Nephron progenitor cell (in vitro differentiated cells): ENCODE results near the gene APBB2.

Experiments used
- DNase-seq: peaks from one replicate; pipeline ENCODE4 v3.0.0; 2021
- H3K27ac Mint-ChIP-seq: 2 replicates; pipeline ENCODE4 v1.8.0; 2021; ENCODE audit warnings: mild to moderate bottlenecking, moderate library complexity, mixed read lengths
- H3K27me3 Mint-ChIP-seq: 2 replicates; pipeline ENCODE4 v1.8.0; 2021; ENCODE audit warnings: mild to moderate bottlenecking, low read depth, mixed read lengths; ENCODE audit not compliant: poor library complexity
- H3K36me3 Mint-ChIP-seq: 2 replicates; pipeline ENCODE4 v1.8.0; 2021; ENCODE audit warnings: low read depth, mixed read lengths
- H3K4me1 Mint-ChIP-seq: 2 replicates; pipeline ENCODE4 v1.8.0; 2021; ENCODE audit warnings: mixed read lengths
- H3K4me3 Mint-ChIP-seq: 2 replicates; pipeline ENCODE4 v1.8.0; 2021; ENCODE audit warnings: mild to moderate bottlenecking, moderate library complexity, mixed read lengths
- H3K9me3 Mint-ChIP-seq: 2 replicates; pipeline ENCODE4 v1.8.0; 2021; ENCODE audit warnings: mild to moderate bottlenecking, moderate library complexity, mixed read lengths
- TF ChIP-seq, protein P1 (sequence below): fragments of 200-600 bp; sonication (generic); IDR thresholded peaks from 2 replicates; pipeline ENCODE4 v1.5.0; 2021; ENCODE audit warnings: antibody characterized with exemption

The APBB2 gene

DNA sequence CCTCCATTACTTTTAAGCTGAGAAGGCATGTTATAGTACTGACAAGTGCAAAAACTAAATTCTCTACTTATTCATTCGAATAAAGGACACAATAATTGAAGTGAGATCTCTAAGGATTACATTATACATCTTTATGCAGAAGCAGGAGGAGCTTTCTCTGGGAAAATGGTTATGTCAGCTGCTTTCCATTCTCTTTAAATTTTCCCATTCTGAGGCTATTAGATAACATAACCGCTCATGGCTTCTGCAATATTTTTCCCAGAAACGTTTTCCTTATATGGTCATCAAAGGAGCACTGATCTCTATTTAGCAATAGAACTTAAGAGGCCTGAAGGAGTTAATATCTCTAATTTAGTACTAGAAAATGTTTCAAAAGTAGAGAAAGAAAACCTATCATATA, 243.0 kb downstream of the APBB2 start:
- Mint-ChIP-seq H3K36me3 (no peaks in the 10 kb centered on the region), H3K9me3 (no peaks in the 10 kb centered on the region), H3K4me3 (no peak overlapping the region), H3K4me1 (no peaks in the 10 kb centered on the region), H3K27ac (no peak overlapping the region), H3K27me3 (peaks cover 2% of the 10 kb centered on the region)
- DNase-seq, result no peak
- TF ChIP-seq, protein P1, sequence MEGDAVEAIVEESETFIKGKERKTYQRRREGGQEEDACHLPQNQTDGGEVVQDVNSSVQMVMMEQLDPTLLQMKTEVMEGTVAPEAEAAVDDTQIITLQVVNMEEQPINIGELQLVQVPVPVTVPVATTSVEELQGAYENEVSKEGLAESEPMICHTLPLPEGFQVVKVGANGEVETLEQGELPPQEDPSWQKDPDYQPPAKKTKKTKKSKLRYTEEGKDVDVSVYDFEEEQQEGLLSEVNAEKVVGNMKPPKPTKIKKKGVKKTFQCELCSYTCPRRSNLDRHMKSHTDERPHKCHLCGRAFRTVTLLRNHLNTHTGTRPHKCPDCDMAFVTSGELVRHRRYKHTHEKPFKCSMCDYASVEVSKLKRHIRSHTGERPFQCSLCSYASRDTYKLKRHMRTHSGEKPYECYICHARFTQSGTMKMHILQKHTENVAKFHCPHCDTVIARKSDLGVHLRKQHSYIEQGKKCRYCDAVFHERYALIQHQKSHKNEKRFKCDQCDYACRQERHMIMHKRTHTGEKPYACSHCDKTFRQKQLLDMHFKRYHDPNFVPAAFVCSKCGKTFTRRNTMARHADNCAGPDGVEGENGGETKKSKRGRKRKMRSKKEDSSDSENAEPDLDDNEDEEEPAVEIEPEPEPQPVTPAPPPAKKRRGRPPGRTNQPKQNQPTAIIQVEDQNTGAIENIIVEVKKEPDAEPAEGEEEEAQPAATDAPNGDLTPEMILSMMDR, result no peak

- no peaks in the 10 kb centered on the region for H3K4me1 Mint-ChIP-seq
- DNase-seq, result no peak
- H3K27me3 Mint-ChIP-seq, result peaks cover 2% of the 10 kb centered on the region
- no peaks in the 10 kb centered on the region for H3K9me3 Mint-ChIP-seq
- TF ChIP-seq, protein P1, result no peak
- no peak overlapping the region for H3K27ac Mint-ChIP-seq
- no peak overlapping the region for H3K4me3 Mint-ChIP-seq
- no peaks in the 10 kb centered on the region for H3K36me3 Mint-ChIP-seq
These were observed 244.8 kb downstream of the APBB2 start for GRCh38 chr4:40969501-40969900.

GRCh38 chr4:40967550-40967949, 246.8 kb downstream of the APBB2 start:
- Mint-ChIP-seq H3K4me3 (no peak overlapping the region), H3K27me3 (peaks cover 2% of the 10 kb centered on the region), H3K27ac (no peak overlapping the region), H3K36me3 (no peaks in the 10 kb centered on the region), H3K9me3 (no peaks in the 10 kb centered on the region), H3K4me1 (no peaks in the 10 kb centered on the region)
- TF ChIP-seq, protein P1, result no peak
- no peak for DNase-seq

- Mint-ChIP-seq H3K36me3 (peaks cover 7% of the 10 kb centered on the region), H3K4me1 (no peaks in the 10 kb centered on the region), H3K27ac (no peak overlapping the region), H3K4me3 (no peak overlapping the region), H3K27me3 (peaks cover 2% of the 10 kb centered on the region), H3K9me3 (peaks cover 3% of the 10 kb centered on the region)
- DNase-seq, result no peak
- TF ChIP-seq, protein P1, result no peak
These were observed 248.3 kb downstream of the APBB2 start for GRCh38 chr4:40966091-40966490.

DNA sequence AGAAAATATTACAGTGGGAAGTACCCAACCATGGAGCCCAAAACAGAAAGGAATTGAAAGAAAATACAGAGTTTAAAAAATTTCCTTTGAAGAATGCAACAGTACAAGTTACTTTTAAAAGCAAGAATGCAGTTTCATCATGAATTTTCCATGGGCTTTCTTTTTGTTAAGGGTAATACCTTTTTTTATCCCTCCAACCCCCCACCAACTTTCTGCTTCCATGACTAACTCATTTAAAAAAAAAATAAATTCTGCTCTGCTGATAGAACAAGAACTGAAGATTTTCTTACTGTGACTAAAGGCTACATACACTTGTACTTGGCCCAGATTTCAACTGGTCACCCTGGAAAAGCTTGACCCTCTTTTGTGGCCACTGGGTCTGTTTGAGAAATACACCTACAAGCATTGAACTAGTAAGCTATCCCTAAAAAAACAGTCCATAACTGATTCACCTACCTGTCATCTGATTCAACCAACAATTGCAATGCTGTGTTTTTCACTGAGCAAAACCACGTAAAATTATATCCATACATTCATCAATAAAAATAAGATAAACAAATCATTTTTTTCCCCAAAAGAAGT, 250.4 kb downstream of the APBB2 start:
- Mint-ChIP-seq H3K36me3 (peaks cover 13% of the 10 kb centered on the region), H3K9me3 (peaks cover 14% of the 10 kb centered on the region), H3K4me3 (no peak overlapping the region), H3K27me3 (peaks cover 2% of the 10 kb centered on the region), H3K27ac (no peak overlapping the region), H3K4me1 (no peaks in the 10 kb centered on the region)
- DNase-seq, result no peak
- TF ChIP-seq, protein P1, result no peak

GRCh38 chr4:40962551-40963180, 251.7 kb downstream of the APBB2 start:
- no peak overlapping the region for H3K4me3 Mint-ChIP-seq
- H3K9me3 Mint-ChIP-seq, result peaks cover 14% of the 10 kb centered on the region
- peaks cover 13% of the 10 kb centered on the region for H3K36me3 Mint-ChIP-seq
- no peak overlapping the region for H3K27ac Mint-ChIP-seq
- TF ChIP-seq, protein P1, result no peak
- no peaks in the 10 kb centered on the region for H3K27me3 Mint-ChIP-seq
- no peak for DNase-seq
- no peaks in the 10 kb centered on the region for H3K4me1 Mint-ChIP-seq
